Measurements from ENCODE around the gene IQGAP2.

IQGAP2 gene

DNA sequence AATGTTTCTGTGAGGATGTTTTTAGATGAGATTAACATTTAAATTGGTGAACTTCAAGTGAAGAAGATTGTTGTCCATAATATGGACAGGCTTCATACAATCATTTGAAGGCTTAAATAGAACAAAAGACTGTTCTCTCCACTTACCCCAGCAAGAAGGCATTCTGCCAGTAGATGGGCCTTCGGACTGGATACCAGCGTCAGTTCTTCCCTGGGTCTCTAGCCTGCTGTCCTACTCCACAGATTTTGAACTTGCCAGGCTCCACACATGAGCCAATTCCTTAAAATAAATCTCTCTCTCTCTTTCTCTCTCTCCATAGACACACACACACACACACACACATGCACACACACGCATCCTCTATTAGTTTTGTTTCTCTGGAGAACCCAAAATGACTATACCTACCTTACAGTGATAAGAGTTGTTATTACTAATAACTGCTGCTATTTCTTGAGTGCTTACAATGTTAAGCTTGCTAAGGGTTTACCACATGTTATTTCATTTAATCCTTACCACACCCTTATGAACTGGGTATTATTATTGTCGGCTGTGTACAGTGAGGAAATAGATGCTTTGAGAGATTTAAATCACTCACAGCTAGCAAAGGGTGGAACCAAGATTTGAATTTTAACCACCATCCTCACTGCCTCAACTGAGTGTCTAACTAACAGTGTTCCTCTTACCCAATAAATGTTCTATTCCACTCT lies 19.8 kb upstream of the IQGAP2 start:
- no peak for DNase-seq (ENCODE audit: low spot score)

- DNase-seq (ENCODE audit: low spot score): no peak
These were observed 18.9 kb upstream of the IQGAP2 start for GRCh38 chr5:76384189-76384588.

GRCh38 chr5:76384705-76385104 lies 18.4 kb upstream of the IQGAP2 start:
- no peak for DNase-seq (ENCODE audit: low spot score)

- DNase-seq (ENCODE audit: low spot score): no peak
These were observed 17.5 kb upstream of the IQGAP2 start for GRCh38 chr5:76385540-76385939.

- DNase-seq (ENCODE audit: low spot score): no peak
These were observed 16.7 kb upstream of the IQGAP2 start for GRCh38 chr5:76386360-76386759.

DNA sequence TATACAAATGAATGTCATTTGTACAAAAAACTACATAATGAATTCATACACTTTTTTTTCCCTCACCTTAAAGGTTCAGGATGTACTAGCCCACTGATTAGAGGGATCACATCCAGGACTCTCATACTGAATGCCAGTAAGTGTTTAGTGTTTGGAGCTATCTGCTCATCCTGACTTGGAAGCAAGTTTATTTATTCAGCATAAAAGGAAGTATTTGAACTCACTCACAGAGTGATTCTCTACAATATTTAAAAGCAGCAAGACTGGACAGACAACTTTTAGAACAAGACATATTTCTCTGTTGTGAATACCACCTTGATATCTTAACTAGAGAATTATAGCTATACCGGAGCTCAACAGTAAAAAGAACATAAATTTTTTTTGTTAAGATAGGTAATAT lies 14.8 kb upstream of the IQGAP2 start:
- DNase-seq (ENCODE audit: low spot score): no peak

DNA sequence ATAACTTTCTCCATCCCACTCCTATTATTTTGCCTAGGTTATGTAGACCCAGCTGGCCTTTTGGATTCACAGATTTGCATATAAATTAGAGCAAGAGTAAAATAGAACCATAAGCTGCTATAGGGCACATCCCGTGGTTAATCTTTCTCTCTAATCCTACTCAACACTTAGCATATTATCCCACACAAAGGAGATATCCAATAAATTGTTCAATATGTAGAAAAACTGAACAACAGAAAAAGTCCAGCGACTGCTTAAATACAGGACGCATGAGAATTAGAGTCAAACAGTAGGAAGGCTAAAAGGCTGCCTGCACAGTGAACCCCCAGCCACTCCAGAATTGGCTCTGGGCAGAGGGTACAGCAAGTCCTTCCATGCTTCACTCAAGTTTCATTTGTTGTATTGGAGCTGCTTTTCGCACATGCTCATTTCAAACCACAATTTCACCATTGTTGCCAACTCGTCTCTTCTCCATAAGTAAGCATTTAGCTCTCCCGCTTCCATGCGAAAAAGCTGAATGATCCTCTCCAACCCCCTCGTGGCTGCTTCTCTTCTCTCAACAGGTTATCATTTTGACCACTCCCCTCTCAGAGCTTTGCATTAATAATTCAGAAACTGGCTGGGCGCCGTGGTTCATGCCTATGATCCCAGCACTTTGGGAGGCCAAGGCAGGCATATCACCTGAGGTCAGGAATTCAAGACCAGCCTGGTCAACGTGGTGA lies 14.1 kb upstream of the IQGAP2 start:
- DNase-seq (ENCODE audit: low spot score): no peak

GRCh38 chr5:76389513-76390154 lies 13.5 kb upstream of the IQGAP2 start:
- DNase-seq (ENCODE audit: low spot score): no peak

DNA sequence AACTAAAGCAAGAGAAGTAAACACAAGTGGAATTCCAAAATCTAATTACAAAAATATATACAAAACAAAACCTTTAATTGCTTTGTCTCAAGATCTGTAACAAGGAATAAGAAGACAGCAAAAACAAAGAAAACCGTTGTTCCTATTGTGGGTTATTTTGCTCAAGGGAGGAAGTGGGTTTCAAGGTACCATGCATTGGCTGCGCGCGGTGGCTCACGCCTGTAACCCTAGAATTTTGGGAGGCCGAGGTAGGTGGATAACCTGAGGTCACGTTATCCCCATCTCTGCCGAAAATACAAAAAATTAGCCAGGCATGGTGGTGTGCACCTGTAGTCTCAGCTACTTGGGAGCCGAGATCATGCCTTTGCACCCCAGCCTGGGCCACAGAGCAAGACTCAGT lies 12.1 kb upstream of the IQGAP2 start:
- no peak for DNase-seq (ENCODE audit: low spot score)

- DNase-seq (ENCODE audit: low spot score): no peak
These were observed 9.9 kb upstream of the IQGAP2 start for GRCh38 chr5:76393035-76393680.

GRCh38 chr5:76397200-76397599 lies 5.9 kb upstream of the IQGAP2 start:
- no peak for DNase-seq (ENCODE audit: low spot score)

DNA sequence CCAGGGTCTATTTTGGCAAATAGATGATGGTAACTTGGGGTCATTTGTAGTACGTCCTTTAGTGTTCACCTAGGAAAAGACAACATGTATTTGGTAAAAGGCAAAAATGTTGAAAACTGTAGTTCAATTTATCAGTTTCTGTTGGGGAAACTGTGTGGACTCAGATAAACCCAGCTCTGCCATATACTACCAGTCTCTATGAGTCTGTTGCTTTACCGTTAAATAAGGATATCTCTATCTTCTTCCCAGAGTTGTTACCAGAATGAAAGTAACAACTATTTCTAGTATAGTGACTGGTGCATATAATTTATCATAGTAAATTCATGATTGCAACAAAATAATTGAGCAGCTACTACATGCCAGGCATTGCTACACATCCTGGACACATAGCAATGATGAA lies 3.8 kb upstream of the IQGAP2 start:
- no peak for DNase-seq (ENCODE audit: low spot score)

- no peak for DNase-seq (ENCODE audit: low spot score)
These were observed 2.6 kb upstream of the IQGAP2 start for GRCh38 chr5:76400466-76400865.

DNA sequence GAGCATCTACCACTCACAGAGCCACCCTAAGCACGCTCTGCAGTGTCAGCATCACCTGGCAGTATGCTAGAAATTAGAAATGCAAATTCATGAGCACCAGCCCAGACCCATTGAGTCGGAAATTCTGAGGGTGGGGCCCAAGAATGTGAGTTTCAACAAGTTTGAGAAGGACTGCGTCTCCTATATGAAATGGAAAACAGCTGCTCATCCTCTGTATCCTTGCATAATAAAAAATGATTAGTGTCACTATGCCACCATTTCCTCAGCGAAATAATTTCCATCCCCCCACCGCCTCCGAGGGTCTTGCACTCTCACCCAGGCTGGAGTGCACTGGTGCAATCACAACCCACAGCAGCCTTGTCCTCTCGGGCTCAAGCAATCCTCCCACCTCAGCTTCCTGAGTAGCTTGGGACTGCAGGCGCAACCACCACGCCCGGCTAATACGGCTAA lies 1.3 kb upstream of the IQGAP2 start:
- no peak for DNase-seq (ENCODE audit: low spot score)

DNA sequence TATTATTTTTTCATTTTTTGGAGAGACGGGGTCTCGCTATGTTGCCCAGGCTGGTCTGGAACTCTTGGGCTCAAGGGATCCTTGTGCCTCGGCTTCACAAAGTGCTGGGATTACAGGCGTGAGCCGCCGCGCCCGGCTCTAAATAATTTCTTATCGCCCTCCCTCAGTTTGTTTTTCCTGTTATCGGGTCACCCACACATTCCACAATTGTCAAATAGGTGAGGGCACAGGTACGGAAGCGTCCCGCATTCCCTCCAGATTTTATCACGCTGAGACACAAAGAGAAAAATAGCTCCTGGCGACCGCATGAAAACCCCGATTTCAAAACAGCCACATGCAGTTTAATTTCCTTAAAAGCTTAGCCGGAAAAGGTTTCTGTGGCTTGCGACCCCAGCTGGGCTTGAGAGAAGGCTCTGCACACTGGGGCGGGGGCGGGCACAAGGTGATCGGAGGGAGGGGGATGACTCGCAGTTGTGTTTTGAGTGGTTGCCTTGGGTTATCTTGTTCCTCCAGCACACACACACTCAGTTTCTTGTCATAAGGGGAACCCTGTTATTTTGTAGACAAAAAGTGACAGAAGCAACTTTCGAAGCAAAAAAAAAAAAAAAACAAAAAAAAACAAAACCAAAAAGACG lies 717 bp upstream of the IQGAP2 start:
- DNase-seq (ENCODE audit: low spot score): no peak

DNA sequence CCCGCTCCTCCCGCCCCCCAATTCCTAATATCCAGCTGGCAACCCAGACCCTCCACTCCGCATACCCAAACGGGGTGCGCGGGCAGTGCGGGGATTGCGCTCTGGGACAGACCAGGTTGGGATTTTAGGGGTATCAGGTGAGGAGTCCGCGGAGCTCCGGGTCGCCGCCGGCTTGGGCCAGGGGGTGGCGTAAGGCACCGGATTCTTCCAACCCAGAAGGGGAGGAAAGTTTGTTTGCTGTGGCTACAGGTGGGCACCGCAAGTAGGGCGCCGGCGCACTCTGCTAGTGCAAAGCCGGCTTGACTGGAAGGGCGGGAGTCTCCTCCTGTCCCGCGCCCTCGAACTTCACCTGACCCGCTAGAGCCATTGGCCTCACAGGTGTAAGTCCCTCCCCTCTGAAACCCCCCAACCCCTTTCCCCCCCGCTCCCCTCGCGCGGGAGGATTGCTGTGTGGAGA lies 709 bp downstream of the IQGAP2 start:
- DNase-seq (ENCODE audit: low spot score): no peak

GRCh38 chr5:76404223-76405211 lies 1.4 kb downstream of the IQGAP2 start:
- no peak for DNase-seq (ENCODE audit: low spot score)

- DNase-seq (ENCODE audit: low spot score): no peak
These were observed 2.9 kb downstream of the IQGAP2 start for GRCh38 chr5:76406014-76406413.

DNA sequence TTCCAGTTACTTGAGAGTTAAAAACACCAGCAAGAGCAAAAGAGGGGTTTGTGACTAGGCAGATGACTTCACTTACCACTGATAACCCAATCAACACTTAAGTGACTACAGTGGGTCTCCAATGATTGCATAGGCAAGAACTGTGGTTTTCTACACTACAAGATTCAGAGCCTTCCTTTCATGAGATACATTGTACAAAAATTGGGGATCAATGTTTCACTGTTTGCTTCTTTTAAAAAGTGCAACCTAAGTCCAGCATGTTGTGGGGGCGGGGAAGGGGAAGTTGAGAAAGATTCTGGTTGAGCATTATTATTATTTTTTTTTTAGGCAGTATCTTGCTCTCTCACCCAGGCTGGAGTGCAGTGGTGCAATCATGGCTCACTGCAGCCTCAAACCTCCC lies 3.6 kb downstream of the IQGAP2 start:
- DNase-seq (ENCODE audit: low spot score): no peak

GRCh38 chr5:76408104-76408654 lies 5.1 kb downstream of the IQGAP2 start:
- DNase-seq (ENCODE audit: low spot score): no peak

DNA sequence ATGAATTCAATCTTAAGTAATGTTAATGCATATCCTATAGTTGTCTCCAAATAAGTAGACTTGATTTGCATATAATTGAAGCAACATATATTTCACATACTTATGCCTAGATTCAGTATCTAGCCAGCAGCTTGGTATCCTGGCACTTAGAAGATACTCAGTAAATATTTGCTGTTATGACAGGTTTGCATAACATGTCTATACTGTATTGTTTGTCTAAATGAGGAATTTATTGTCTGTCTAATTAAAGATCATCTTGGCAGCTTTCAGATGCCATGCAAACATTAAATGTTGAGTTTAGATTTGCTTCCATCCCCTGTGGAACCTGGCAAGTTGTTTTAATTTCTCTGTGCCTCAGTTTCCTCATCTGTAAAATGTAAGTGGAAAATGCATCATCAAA lies 9.4 kb downstream of the IQGAP2 start:
- no peak for DNase-seq (ENCODE audit: low spot score)
